Erythroblast (primary cell): ENCODE data around the gene SGK2.

Source experiments
- GATA1 ChIP-seq: IDR thresholded peaks from 2 replicates; pipeline ENCODE4 v1.6.1; 2011; ENCODE audit warnings: low read depth, mild to moderate bottlenecking, control low read depth, low read length, moderate library complexity
- POLR2A ChIP-seq: IDR thresholded peaks from 2 replicates; pipeline ENCODE4 v1.6.1; 2011; ENCODE audit warnings: mild to moderate bottlenecking, low read length

DNA sequence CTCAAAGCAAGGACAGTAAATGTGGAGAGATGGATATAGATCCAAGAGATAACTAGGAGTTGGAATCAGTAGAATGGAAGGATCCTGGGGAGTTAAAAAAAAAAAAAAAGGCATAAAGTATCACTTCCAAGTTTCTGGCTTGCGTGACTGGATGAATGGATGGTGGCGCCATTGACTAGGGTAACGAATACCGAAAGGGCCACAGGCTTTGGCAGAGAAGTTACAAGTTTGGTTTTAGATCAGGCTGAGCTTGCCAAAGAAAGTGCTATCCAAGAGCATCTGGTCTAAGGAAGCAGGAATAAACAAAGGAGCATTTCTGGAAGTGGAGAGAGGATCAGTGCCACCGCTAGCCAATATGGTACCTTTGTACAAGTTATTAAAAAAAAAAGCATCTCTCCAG is 33.8 kb upstream of the SGK2 start:
- TF ChIP-seq POLR2A (no peak), GATA1 (no peak)
